Measurements from ENCODE around the gene DCTN5. TPM values are rescaled to one million over a fixed set of nuclear protein-coding genes. Genes with fewer than 3 reads are reported as not detected.

DCTN5 gene
- total and polyA plus RNA-seq, 2 of the 13 experiments (the other 11 are each of a cell fraction or from before 2014, with no cell fraction given) = 105 to 207 TPM

GRCh38 chr16:23694644-23695373 lies 53.5 kb downstream of the DCTN5 start (continued):
- TF ChIP-seq PBX2 (CRISPR knock-in tag; IDR thresholded peaks at IDR 0.05) (no peak), CREBL2 (CRISPR knock-in tag; IDR thresholded peaks at IDR 0.05; ENCODE audit: borderline replicate concordance) (0 out of 2 replicates have a peak, but pooled peaks have one; percentile 49), CAMTA2 (CRISPR knock-in tag; IDR thresholded peaks at IDR 0.05; ENCODE audit: borderline replicate concordance) (0 out of 2 replicates have a peak, but pooled peaks have one; percentile 41), ZNF446 (CRISPR knock-in tag; IDR thresholded peaks at IDR 0.05) (no peak), HNRNPLL (IDR thresholded peaks at IDR 0.05; ENCODE audit: low read depth, low read length, poor library complexity, severe bottlenecking) (peak; percentile 52), TCF7L2 (IDR thresholded peaks at IDR 0.05; ENCODE audit: low read depth, low read length) (no peak), ZSCAN9 (CRISPR knock-in tag; IDR thresholded peaks at IDR 0.05; ENCODE audit: borderline replicate concordance) (no peak), TFAP4 (IDR thresholded peaks at IDR 0.05; ENCODE audit: borderline replicate concordance, low read depth) (peak; percentile 95), TGIF2 (CRISPR knock-in tag; IDR thresholded peaks at IDR 0.05) (peak; percentile 69; the same call in 1 of the 2 replicates), ZNF343 (CRISPR knock-in tag; IDR thresholded peaks at IDR 0.05) (0 out of 2 replicates have a peak, but pooled peaks have one; percentile 33), NR3C1 (CRISPR knock-in tag; IDR thresholded peaks at IDR 0.05) (no peak), SP2 (CRISPR knock-in tag; IDR thresholded peaks at IDR 0.05) (no peak), NFKBIZ (CRISPR knock-in tag; IDR thresholded peaks at IDR 0.05) (no peak), ZBTB34 (CRISPR knock-in tag; IDR thresholded peaks at IDR 0.05) (no peak), ZBTB42 (CRISPR knock-in tag; IDR thresholded peaks at IDR 0.05) (no peak), ELK4 (CRISPR knock-in tag; IDR thresholded peaks at IDR 0.05; ENCODE audit: borderline replicate concordance) (no peak), PRMT3 (CRISPR knock-in tag; IDR thresholded peaks at IDR 0.05; ENCODE audit: borderline replicate concordance, low read depth) (no peak), GMEB2 (CRISPR knock-in tag; IDR thresholded peaks at IDR 0.05; ENCODE audit: low read depth) (no peak), ZNF878 (CRISPR knock-in tag; IDR thresholded peaks at IDR 0.05) (no peak), ZNF138 (CRISPR knock-in tag; IDR thresholded peaks at IDR 0.05; ENCODE audit: low read depth) (no peak), ZBTB1 (CRISPR knock-in tag; IDR thresholded peaks at IDR 0.05; ENCODE audit: borderline replicate concordance) (no peak), ZSCAN30 (CRISPR knock-in tag; IDR thresholded peaks at IDR 0.05) (no peak), IKZF5 (CRISPR knock-in tag; IDR thresholded peaks at IDR 0.05) (no peak)
